Measurements from ENCODE around the gene GRIK3.

DNA sequence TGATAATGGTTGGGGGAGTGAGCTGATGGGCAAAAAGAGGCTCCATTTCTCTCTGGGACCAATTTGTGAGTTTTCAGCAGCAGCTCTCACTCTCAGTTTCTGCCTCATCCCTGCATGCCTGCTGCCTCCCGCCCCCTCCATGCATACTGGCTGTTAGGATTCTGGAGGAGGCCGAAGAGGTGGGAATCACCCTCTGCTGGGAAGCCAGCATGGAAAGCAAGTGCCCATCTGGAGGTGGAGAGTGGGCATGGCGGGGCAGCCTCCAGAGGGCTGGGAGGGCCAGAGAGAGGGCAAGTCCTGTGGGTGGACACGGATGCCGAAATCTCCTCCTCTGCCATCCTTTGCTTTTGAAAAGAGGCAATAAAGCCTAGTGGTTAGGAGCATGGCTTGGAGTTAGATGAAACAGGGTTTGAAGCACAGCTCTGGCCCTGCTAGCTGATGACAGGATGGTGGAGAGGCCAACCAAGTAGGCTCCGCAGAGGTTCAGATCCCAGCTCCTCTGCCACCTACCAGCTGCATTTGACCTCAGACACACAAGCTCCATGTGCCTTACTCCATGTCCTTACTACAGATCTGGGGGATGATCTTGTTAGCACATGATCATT lies 113.4 kb downstream of the GRIK3 start:
- TF ChIP-seq, protein P1, sequence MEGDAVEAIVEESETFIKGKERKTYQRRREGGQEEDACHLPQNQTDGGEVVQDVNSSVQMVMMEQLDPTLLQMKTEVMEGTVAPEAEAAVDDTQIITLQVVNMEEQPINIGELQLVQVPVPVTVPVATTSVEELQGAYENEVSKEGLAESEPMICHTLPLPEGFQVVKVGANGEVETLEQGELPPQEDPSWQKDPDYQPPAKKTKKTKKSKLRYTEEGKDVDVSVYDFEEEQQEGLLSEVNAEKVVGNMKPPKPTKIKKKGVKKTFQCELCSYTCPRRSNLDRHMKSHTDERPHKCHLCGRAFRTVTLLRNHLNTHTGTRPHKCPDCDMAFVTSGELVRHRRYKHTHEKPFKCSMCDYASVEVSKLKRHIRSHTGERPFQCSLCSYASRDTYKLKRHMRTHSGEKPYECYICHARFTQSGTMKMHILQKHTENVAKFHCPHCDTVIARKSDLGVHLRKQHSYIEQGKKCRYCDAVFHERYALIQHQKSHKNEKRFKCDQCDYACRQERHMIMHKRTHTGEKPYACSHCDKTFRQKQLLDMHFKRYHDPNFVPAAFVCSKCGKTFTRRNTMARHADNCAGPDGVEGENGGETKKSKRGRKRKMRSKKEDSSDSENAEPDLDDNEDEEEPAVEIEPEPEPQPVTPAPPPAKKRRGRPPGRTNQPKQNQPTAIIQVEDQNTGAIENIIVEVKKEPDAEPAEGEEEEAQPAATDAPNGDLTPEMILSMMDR (IDR thresholded peaks at IDR 0.05), result no peak
- TF ChIP-seq ZFX (IDR thresholded peaks at IDR 0.05; ENCODE audit: borderline replicate concordance), result no peak

All from 22Rv1 (cell line).